ENCODE results near the gene IKZF4.

The IKZF4 gene

DNA sequence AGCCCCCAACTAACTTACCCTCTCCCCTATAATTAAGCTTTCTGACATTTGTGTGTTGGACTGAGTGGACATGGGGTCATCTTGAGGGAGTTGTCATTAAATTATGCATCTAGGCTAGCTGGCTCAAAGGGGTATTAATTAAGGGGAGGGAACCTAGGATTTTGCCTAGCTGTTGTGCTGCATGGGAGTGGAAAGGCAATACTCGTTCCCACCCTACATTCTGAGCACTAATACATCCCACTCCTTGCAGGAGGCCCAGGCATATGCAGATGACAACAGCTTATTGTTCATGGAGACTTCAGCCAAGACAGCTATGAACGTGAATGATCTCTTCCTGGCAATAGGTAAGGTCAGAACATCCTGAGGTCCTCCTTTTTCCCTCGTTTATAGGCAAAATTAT, 29.7 kb upstream of the IKZF4 start:
- no peaks in the 10 kb centered on the region for H3K27me3 ChIP-seq (ENCODE audit: control insufficient read depth, insufficient read depth, low read length)
- H3K4me1 ChIP-seq = no peaks in the 10 kb centered on the region
- TF ChIP-seq, protein P1, sequence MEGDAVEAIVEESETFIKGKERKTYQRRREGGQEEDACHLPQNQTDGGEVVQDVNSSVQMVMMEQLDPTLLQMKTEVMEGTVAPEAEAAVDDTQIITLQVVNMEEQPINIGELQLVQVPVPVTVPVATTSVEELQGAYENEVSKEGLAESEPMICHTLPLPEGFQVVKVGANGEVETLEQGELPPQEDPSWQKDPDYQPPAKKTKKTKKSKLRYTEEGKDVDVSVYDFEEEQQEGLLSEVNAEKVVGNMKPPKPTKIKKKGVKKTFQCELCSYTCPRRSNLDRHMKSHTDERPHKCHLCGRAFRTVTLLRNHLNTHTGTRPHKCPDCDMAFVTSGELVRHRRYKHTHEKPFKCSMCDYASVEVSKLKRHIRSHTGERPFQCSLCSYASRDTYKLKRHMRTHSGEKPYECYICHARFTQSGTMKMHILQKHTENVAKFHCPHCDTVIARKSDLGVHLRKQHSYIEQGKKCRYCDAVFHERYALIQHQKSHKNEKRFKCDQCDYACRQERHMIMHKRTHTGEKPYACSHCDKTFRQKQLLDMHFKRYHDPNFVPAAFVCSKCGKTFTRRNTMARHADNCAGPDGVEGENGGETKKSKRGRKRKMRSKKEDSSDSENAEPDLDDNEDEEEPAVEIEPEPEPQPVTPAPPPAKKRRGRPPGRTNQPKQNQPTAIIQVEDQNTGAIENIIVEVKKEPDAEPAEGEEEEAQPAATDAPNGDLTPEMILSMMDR (IDR thresholded peaks at IDR 0.05) = no peak
- H3K79me2 ChIP-seq = no peaks in the 10 kb centered on the region
- H3K9ac ChIP-seq = no peak overlapping the region
- H3K36me3 ChIP-seq (ENCODE audit: control insufficient read depth, insufficient read depth, low read length) = no peaks in the 10 kb centered on the region
- no peaks in the 10 kb centered on the region for H3K9me3 ChIP-seq (ENCODE audit: control insufficient read depth, low read length)
- no peak overlapping the region for H3K4me3 ChIP-seq (ENCODE audit: low read depth, low read length)
- H2AFZ ChIP-seq = no peak overlapping the region
- H3K27ac ChIP-seq = no peak overlapping the region
- no peak overlapping the region for H3K4me2 ChIP-seq (ENCODE audit: low read length)

DNA sequence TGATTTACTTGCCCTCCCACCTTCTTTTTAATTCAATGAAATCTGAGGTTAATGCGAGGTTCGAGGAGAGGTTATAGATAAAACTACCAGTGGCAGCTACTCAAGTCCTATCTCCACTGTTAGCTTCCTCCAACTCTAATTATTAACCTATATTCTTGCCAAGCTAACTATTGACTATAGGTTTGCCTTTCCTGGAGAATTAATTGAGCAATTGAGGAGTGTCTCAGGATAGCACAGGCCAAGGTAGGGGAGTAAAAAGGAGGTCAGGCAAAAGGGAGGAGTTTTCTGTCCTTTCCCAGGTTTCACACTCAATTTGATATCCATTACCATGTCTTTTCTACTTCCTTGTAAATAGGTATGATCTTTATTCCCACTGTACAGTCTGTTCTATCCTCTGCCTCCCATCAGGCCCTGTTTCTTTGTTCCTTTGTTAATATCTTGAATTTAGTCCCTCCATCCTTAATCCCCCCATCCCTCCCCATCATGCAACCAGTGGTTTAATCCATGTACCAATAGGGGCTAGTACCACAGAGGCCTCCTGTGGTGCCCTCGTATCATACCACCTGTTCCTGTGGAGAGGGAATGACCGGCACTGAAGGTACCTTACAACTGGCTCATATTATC, 27.5 kb upstream of the IKZF4 start:
- H2AFZ ChIP-seq = no peak overlapping the region
- H3K36me3 ChIP-seq (ENCODE audit: control insufficient read depth, insufficient read depth, low read length) = no peaks in the 10 kb centered on the region
- no peaks in the 10 kb centered on the region for H3K27me3 ChIP-seq (ENCODE audit: control insufficient read depth, insufficient read depth, low read length)
- no peaks in the 10 kb centered on the region for H3K9me3 ChIP-seq (ENCODE audit: control insufficient read depth, low read length)
- TF ChIP-seq, protein P1 (IDR thresholded peaks at IDR 0.05) = no peak
- H3K9ac ChIP-seq = no peak overlapping the region
- no peak overlapping the region for H3K4me3 ChIP-seq (ENCODE audit: low read depth, low read length)
- H3K27ac ChIP-seq = no peak overlapping the region
- peaks cover 8% of the 10 kb centered on the region for H3K79me2 ChIP-seq
- H3K4me2 ChIP-seq (ENCODE audit: low read length) = no peak overlapping the region
- peaks cover 4% of the 10 kb centered on the region for H3K4me1 ChIP-seq

DNA sequence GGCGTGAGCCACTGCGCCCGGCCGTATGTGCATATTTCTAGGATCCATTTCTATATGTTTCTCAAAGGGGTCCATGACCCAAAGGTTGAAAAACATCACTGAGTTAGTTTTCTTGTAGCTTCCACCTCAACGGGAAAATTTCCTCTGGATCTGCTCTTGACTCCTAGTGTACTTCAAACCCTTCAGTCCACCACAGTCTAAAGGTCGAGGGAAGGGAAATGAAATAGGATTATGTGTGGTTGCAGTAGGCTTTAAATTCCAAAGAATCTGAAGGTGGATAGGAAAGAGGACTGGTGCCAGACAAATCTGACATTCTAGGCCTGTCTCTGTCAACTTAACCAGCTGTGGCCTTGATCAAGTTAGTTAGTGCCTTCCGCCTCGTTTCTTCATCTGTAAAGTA, 25.5 kb upstream of the IKZF4 start:
- no peaks in the 10 kb centered on the region for H3K36me3 ChIP-seq (ENCODE audit: control insufficient read depth, insufficient read depth, low read length)
- H3K27ac ChIP-seq = no peak overlapping the region
- H3K9ac ChIP-seq = no peak overlapping the region
- H2AFZ ChIP-seq = no peak overlapping the region
- H3K79me2 ChIP-seq = peaks cover 10% of the 10 kb centered on the region
- TF ChIP-seq, protein P1 (IDR thresholded peaks at IDR 0.05) = no peak
- no peaks in the 10 kb centered on the region for H3K27me3 ChIP-seq (ENCODE audit: control insufficient read depth, insufficient read depth, low read length)
- H3K4me3 ChIP-seq (ENCODE audit: low read depth, low read length) = no peak overlapping the region
- H3K4me2 ChIP-seq (ENCODE audit: low read length) = no peak overlapping the region
- peaks cover 4% of the 10 kb centered on the region for H3K4me1 ChIP-seq
- no peaks in the 10 kb centered on the region for H3K9me3 ChIP-seq (ENCODE audit: control insufficient read depth, low read length)

DNA sequence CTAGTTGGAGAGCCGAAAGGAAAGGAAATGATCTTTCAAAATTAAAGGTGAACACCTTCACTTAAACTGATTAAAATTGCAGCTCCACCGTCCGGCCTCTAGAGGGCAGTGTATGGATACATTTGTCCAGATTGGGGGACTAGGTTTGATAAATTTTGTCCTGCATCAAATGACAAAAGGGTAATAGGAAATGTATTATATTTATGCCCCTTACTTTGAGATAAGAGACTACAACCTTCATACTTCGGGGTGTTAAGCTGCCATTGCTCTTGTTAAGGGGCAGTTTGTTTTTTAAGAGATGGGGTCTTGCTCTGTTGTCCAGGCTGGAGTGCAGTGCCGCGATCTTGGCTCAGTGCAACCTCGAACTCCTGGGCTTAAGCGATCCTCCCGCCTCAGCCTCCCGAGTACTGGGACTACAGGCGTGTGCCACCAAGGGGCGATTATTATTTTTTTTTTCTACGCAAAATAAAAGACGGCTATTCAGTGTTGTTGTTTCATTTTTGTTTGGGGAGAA, 24.6 kb upstream of the IKZF4 start:
- Histone ChIP-seq H3K4me2 (ENCODE audit: low read length) (peak overlapping the region; percentile 97), H3K27ac (peak overlapping the region; percentile 88), H3K79me2 (peaks cover 10% of the 10 kb centered on the region), H2AFZ (peak overlapping the region; percentile 86), H3K27me3 (ENCODE audit: control insufficient read depth, insufficient read depth, low read length) (no peaks in the 10 kb centered on the region), H3K4me1 (peaks cover 4% of the 10 kb centered on the region), H3K9ac (no peak overlapping the region), H3K9me3 (ENCODE audit: control insufficient read depth, low read length) (no peaks in the 10 kb centered on the region), H3K36me3 (ENCODE audit: control insufficient read depth, insufficient read depth, low read length) (no peaks in the 10 kb centered on the region), H3K4me3 (ENCODE audit: low read depth, low read length) (peak overlapping the region; percentile 88)
- TF ChIP-seq, protein P1 (IDR thresholded peaks at IDR 0.05) = peak; percentile 92
